ENCODE results near the gene HNF4A.
A peak's percentile ranks its signal among the peaks of the same experiment; 100 is the strongest.

DNA sequence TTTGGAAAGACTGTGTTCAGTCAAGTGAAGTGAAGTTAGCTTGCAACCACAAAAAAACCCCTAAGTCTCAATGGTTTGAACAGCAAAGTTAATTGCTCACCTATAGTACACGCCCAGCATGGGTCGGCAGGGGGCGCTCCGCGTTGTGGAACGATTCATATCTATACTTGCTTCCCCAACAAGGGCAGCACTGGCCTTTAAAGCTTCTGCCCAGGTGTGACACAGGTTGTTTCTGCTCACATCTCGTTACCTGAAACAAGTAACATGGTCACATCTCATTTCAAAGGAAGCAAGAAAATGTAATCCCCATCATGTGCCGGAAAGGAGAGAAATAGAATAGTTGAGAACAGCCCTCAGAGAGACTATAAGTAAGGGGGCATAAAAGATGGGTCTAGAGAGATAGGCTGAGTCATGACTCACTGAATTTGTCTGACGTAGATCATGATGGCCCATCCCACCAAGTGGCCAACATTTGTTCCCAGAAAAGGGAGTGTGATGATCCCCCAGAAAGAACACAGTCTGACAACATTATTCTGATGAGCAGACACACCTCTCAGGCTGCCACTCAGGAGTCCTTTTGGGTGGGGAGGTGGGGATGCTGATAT, 29.0 kb downstream of the HNF4A start:
- TF ChIP-seq, protein P1, sequence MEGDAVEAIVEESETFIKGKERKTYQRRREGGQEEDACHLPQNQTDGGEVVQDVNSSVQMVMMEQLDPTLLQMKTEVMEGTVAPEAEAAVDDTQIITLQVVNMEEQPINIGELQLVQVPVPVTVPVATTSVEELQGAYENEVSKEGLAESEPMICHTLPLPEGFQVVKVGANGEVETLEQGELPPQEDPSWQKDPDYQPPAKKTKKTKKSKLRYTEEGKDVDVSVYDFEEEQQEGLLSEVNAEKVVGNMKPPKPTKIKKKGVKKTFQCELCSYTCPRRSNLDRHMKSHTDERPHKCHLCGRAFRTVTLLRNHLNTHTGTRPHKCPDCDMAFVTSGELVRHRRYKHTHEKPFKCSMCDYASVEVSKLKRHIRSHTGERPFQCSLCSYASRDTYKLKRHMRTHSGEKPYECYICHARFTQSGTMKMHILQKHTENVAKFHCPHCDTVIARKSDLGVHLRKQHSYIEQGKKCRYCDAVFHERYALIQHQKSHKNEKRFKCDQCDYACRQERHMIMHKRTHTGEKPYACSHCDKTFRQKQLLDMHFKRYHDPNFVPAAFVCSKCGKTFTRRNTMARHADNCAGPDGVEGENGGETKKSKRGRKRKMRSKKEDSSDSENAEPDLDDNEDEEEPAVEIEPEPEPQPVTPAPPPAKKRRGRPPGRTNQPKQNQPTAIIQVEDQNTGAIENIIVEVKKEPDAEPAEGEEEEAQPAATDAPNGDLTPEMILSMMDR (IDR thresholded peaks at IDR 0.05) = peak; percentile 82
- no peak for TF ChIP-seq GRHL2 (CRISPR knock-in tag; IDR thresholded peaks at IDR 0.05; ENCODE audit: insufficient replicate concordance, severe bottlenecking)
- no peak for TF ChIP-seq CREB1 (CRISPR knock-in tag; IDR thresholded peaks at IDR 0.05)
- TF ChIP-seq, protein P2, sequence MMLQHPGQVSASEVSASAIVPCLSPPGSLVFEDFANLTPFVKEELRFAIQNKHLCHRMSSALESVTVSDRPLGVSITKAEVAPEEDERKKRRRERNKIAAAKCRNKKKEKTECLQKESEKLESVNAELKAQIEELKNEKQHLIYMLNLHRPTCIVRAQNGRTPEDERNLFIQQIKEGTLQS (CRISPR knock-in tag; conservative IDR thresholded peaks at IDR 0.05) = no peak
- TF ChIP-seq, protein P3, sequence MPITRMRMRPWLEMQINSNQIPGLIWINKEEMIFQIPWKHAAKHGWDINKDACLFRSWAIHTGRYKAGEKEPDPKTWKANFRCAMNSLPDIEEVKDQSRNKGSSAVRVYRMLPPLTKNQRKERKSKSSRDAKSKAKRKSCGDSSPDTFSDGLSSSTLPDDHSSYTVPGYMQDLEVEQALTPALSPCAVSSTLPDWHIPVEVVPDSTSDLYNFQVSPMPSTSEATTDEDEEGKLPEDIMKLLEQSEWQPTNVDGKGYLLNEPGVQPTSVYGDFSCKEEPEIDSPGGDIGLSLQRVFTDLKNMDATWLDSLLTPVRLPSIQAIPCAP (CRISPR knock-in tag; IDR thresholded peaks at IDR 0.05) = no peak
- TF ChIP-seq, protein P4, sequence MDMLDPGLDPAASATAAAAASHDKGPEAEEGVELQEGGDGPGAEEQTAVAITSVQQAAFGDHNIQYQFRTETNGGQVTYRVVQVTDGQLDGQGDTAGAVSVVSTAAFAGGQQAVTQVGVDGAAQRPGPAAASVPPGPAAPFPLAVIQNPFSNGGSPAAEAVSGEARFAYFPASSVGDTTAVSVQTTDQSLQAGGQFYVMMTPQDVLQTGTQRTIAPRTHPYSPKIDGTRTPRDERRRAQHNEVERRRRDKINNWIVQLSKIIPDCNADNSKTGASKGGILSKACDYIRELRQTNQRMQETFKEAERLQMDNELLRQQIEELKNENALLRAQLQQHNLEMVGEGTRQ (CRISPR knock-in tag; IDR thresholded peaks at IDR 0.05) = no peak
- TF ChIP-seq, protein P5, sequence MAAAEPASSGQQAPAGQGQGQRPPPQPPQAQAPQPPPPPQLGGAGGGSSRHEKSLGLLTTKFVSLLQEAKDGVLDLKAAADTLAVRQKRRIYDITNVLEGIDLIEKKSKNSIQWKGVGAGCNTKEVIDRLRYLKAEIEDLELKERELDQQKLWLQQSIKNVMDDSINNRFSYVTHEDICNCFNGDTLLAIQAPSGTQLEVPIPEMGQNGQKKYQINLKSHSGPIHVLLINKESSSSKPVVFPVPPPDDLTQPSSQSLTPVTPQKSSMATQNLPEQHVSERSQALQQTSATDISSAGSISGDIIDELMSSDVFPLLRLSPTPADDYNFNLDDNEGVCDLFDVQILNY (CRISPR knock-in tag; IDR thresholded peaks at IDR 0.05) = no peak
- no peak for TF ChIP-seq FOXK1 (CRISPR knock-in tag; IDR thresholded peaks at IDR 0.05)
- TF ChIP-seq, protein P6, sequence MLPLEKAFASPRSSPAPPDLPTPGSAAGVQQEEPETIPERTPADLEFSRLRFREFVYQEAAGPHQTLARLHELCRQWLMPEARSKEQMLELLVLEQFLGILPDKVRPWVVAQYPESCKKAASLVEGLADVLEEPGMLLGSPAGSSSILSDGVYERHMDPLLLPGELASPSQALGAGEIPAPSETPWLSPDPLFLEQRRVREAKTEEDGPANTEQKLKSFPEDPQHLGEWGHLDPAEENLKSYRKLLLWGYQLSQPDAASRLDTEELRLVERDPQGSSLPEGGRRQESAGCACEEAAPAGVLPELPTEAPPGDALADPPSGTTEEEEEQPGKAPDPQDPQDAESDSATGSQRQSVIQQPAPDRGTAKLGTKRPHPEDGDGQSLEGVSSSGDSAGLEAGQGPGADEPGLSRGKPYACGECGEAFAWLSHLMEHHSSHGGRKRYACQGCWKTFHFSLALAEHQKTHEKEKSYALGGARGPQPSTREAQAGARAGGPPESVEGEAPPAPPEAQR (CRISPR knock-in tag; IDR thresholded peaks at IDR 0.05) = no peak
- no peak for TF ChIP-seq CREM (CRISPR knock-in tag; IDR thresholded peaks at IDR 0.05)
- TF ChIP-seq, protein P7, sequence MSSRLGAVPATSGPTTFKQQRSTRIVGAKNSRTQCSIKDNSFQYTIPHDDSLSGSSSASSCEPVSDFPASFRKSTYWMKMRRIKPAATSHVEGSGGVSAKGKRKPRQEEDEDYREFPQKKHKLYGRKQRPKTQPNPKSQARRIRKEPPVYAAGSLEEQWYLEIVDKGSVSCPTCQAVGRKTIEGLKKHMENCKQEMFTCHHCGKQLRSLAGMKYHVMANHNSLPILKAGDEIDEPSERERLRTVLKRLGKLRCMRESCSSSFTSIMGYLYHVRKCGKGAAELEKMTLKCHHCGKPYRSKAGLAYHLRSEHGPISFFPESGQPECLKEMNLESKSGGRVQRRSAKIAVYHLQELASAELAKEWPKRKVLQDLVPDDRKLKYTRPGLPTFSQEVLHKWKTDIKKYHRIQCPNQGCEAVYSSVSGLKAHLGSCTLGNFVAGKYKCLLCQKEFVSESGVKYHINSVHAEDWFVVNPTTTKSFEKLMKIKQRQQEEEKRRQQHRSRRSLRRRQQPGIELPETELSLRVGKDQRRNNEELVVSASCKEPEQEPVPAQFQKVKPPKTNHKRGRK (CRISPR knock-in tag; IDR thresholded peaks at IDR 0.05; ENCODE audit: borderline replicate concordance) = no peak
